ENCODE results near the gene KIF17.

Gene KIF17

DNA sequence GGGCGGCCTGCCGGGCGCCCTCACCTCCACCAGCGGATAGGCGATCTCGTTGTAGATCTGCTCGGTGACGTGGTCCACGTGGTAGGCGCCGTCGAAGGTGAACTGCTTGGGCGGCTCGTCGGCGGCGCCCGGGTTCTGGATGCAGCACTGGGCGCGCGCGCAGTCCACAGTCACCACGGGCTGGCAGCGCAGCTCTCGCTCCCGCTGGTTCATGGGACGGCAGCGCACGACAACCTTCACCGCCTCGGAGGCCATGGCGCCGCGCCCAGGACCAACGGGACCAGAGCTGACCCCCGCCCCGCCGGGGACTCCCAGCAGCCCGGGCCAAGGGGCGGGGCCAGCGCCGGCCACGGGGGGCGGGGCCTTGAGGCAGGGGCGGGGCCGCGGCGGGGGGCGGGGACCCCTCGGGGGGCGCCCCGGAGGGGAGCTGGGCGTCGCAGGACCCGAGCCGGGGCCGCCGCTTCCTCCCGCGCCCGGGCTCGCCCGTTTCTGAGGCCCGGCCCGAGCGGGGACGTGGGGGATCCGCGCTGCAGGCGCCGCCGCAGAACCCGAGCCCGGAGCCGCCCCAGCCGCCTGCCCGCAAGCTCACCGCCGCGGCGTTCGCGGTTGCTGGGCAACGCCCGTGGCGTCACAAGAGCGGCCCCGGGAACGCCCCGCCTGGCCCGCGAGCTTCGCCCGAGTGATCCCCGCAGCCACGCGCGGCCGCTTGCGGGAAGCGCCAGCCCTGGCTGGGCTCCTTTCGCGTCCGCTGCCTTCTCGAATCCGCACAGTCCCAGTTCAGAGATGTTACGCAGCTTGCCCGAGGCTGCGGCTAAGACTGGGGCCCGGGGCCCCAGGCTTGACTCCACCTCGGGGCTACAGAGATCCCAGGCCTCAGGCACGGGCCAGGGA is at the start of gene KIF17:
TSS of gene KIF17 (minus strand) at position 556 of the 891 bp plus-strand sequence. CDS start at position 255, 301 bp downstream.
- peak; percentile 76 for DNase-seq

DNA sequence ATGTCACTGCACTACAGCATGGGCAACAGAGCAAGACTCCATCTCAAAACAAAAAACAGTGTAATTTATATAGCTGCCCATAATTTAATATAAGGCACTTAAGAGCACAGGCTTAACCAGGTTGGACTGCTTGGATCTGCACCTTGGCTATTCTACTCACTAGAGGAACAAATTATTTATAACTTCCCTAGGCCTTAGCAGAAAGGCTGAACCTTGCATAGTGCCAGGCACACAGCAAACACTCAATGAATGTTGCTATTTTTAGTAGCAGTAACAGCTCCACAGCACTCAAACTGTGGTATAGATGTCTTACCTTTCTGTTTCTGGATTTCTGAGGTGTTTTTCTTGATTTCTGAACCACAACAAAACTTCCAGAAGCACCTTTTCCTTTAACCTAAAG is 49.5 kb upstream of the KIF17 start:
- no peak for DNase-seq

DNA sequence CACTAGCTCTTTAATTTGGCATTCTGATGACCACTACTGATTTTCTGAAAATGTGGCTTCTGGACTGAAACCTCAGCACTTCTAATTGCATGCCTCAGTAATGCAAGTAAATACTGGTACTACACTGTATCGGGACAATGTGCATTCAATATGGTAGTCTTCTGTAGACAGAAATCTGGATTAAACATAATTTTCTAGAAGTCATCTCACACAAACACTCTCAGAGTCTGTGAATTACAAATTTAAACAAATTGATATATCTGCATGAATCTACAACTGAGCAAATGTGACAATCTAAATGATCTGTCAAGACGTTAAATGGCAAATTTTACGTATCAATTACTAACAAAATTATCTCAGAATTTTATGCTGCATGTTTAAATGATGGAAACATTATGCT is 45.6 kb upstream of the KIF17 start:
- DNase-seq = no peak

DNA sequence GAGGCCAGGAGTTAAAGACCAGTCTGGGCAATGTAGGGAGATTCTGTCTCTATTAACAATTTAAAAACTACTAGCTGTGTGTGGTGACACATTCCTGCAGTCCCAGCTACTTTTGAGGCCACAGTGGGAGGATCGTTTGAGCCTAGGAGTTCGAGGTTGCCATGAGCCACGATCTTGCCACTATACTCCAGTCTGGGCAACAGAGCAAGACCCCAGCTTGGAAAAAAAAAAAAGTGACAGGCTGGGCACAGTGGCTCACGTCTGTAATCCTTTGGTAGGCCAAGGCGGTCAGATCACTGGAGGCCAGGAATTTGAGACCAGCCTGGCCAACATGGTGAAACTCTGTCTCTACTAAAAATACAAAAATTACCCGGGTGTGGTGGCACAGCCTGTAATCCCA is 42.5 kb upstream of the KIF17 start:
- DNase-seq = no peak

DNA sequence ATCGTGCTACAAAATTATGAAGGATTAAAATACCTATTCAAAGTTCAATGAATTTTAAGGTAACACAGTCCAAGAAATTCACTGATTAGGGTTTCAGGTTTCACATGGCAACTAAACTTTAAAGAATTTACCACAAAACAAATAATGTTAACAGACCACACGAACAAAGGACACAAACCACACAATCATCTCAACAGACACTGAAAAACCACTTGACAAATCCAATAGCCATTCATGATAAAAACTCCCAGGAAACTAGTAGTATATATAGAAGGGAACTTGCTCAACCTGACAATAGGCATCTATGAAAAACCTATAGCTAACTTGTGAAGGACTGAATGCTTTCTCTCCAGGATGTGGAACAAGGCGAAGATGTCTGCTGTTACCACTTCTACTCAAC is 35.8 kb upstream of the KIF17 start:
- no peak for DNase-seq

DNA sequence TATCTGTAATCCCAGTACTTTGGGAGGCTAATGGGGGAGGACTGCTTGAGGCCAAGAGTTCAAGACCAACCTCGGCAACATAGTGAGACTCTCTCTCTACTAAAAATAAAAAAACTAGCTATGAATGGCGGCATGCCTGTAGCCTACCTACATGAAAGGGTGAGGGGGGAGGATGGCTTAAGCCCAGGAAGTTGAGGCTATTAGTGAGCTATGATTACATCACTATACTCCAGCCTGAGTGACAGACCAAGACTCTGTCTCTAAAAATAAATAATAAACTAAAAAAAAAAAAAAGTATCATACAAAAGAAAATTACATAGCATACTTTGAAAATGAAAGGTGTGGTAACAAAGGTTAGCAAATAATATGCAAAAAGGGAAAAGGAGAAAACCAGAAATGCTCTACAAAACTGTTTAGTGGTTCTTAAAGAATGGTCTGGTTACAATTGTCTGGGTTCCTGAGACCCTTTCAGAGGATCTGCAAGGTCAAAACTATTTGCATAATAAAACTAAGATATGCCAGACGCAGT is 33.7 kb upstream of the KIF17 start:
- DNase-seq = no peak

DNA sequence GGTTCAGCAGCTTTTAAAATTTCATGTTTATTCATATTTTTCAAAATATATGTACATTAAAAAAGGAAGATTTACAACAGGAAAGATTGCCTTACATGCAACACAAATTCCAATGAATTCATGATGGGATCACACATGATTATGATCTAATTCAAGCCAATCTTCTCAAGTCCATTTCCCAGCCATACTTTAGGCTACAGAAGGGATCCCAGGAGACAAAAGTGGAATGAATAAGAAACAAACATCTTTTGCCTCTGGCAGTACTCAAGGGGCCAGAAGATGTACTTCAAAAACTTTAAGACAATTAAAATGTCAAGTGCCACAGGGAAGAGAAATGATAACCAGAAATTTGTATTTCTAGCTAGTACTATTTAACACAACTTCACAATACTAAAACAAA is 24.9 kb upstream of the KIF17 start:
- no peak for DNase-seq

DNA sequence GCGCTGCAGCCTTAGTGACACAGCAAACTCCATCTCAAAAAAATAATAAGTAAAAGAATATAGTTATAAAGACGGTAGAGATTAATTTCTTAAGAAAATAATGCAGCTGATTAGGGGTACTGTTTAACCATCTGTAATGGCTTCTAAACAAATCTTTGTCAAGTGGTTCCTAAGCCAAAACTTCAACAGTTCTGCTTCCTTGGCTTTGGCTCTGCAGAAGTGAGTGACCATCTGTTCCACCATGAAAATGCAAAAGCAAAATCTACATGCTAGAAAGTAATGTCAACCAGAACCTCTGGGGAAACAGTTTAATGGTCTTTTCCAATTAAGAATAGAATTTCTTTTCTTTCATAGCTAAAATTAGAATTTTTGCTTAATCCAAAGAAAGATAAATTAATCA is 23.0 kb upstream of the KIF17 start:
- no peak for DNase-seq

DNA sequence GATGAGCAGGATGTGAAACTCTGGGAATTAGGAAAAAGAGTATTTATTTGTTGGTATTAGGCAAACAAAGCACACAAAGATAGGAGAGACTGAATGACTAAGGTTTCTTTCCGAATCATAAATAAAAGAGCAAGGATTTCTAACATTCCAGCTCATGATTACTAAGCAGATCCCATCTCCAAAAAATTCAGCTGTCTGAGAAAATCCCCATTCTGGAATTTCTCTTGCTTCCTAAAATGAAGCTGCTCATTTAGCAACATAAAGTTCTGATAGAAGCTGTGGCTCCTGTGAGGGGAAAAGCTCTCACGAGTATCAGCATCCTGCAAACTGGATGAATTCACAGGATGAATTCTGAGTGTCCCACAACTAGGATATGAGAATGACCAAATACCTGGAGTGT is 21.4 kb upstream of the KIF17 start:
- no peak for DNase-seq

DNA sequence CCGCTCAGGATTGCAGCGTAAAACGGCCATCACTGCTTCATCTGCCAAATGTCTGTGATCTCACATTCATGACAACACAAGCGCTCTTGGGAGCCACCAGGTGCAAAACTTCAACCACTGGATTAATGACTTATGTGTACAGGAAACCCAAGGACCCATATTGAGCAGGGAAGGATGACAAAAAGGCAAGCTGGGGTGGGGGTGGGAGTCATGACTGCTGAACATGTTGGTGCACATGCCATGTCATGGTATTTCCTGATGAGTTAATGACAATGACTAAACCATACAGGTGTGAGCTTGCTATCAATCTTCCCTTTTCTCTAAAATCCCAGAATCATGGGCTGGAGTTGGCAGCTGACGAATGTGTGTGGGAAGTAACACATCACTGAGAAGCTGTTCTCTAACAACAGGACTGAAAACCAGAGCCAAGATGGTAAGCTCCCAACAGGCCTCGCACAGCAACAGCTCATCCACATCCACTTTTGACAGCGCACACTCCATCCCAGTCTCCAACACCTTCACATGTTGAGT is 17.8 kb upstream of the KIF17 start:
- DNase-seq = no peak

DNA sequence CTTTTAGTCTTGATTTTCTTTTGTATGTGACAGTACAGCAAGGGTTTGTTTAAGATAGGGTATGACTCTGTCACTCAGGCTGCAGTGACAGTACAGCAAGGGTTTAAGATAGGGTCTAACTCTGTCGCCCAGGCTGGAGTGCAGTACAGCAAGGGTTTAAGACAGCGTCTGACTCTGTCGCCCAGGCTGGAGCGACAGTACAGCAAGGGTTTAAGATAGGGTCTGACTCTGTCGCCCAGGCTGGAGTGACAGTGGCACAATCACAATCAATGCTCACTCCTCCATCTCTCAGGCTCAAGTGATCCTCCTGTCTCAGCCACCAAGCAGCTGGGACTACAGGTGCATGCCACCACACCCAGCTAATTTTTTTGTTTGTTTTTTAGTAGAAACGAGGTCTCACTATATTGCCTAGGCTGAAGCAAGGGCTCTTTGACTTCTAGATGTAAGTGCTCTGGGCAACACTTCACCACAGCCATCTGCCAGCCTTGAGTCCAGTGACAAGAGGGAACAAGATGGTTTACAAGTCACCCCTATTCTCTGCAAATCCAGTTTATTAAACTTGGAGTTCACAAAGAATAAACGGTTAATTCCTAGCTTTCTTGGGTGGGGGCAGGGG is 15.7 kb upstream of the KIF17 start:
- no peak for DNase-seq

DNA sequence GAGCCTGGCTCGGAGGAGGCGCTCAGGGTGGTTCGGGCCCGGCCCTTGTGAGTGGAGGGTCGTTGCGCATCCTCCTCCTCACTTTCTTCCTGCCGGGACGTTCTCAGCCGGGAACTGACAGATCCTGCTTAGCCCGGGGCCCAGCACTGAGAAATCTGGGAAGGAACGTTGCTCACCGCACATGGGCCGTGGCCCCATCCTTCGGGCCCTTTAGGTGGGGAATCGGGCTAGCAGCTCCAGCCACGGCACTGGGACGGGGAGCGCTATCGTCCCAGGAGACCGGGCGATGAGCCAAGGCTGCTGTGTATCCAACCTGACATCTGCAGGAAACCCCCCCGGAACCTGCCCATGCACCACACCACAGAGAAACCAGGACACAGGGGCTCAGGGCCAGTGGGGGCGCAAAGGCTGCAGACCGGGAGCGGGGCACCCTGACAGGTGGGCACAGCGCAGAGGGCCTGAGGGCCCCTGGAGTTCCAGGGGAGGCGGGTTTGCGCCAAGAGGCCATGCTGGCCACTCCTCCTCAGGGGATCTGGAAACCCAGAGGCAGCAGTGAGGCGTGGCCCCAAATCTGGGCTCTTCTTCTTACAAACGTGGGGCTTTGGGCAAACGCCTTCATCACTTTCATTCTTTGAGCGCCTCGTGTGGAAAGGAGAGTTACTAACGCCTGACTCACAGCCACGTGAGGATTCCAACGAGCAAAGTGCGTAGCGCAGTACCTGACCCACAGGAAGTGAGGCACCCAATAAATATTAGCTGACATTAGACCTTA is 15.0 kb upstream of the KIF17 start, which contains the start of gene SH2D5:
TSS of gene SH2D5 (minus strand) at position 116 of the 772 bp plus-strand sequence. CDS start 4,659 bp downstream, outside the sequence.
- DNase-seq = peak; percentile 92

DNA sequence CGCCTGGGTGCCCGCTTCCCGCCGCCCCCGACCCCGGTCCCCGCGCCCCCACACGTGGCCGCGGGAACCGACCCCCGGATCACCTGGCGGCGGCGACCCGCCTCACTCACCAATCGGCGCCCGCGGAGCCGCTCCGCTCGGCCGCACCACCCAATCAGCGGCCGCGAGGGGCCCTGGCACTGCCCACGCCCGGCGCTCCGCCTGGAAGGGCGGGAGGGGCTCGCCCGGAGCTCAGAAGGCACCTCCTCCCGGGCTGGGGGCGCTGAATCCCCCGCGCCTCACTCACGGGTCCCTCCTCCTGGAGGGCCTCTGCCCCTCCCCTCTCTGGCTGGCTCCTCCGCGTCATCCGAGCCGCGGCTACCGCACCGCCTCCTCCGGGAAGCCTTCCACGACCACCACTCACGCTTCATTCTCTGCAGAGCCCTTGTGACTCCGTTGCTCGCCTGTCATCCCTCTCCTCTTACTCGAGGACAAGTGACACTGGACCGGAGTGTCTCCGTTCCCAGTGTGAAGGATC is 14.3 kb upstream of the KIF17 start:
- peak; percentile 71 for DNase-seq

DNA sequence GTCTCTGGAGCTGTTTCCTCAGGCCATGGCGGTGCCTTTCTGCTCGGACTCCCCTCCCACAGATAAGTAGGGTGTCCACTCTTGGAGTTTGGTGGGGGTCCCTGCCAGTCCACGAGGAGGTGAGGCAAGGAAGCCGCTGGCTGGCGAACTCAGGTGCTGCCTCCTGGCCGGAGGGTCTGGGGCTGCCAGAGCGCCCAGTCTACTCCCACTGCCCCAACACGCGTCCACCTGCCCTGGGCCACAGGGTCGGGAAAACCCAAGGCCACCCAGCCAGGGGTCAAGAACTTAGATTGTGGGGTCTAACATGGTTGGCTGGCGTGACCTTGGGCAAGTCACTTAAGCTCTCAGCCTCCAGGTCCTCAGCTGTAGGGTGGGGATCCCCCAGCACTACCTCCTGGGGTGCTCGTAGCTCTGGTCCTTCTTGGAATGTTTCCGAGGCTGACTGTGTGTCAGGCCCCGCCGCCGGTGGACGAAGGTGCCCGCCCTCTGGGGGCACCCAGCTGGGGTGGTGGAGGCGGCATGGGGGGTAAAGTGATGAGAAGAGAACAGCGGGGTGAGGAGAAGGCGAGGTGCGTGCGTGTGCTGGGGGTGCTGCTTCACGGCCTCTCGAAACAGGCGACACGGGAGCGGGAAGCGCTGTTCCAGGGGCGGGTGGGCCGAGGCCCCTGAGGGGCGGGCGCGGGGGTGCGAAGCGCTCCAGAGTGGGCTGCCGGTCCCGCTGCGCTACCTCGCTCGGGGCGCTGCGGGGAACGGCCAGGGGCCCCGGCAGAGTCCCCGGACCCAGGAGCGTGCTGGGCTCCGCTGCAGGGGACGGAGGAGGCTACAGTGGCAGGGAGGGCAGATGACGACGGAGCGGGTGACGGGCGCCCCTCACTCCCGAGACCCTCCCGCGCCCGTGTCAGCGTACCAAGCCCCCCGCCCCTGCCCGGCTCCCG is 13.5 kb upstream of the KIF17 start:
- peak; percentile 24 for DNase-seq

DNA sequence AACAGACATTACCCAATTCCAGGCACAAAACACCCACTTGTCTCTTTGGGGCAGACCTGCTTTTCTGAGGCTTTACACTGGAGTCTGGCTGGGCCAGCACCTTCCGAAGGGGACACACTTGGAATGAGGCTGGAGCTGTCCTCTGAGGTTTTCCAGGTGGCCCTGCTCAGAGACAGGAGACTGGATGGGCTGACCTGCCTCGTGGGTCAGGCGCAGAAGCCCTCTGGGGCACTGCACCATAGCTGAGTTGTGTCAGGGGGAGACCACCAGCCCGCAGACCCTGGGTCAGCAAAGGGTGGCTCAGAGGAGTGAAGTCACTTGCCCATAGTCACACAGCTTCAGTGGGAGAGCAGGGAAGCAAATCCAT is 12.9 kb upstream of the KIF17 start:
- no peak for DNase-seq

DNA sequence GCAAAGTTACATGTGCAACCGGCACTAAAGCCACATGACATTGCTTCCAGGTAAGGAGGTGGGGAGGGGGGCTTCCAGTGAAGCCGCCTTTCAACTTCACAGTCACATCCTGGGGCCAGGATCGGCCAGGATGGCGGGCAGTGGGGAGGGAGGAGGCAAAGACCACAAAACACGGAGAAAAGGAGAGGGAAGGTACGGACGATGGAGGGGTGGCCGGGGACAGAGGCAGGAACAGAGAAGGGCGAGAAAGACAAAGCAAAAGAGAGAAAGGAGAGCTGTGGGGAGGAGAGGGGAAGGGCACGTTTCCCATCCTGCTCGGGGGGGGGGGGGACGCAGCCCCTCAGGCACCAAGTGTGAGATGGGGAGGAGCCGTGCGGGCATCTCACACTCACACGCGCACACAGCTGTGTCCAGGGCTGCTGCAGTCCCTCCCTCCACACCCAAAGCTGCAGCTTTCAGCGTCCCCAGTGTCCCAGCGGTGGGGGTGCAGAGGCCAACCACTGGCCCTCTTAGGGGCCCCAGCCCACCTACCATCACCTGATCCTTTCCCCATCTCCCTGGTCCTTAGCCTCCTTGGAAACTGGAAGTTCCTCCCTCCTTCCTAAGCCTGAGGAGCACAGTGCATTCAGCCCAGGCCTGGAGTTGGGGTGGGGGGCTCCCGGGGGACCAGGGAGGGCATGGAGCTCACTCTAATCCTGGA is 12.3 kb upstream of the KIF17 start:
- no peak for DNase-seq

DNA sequence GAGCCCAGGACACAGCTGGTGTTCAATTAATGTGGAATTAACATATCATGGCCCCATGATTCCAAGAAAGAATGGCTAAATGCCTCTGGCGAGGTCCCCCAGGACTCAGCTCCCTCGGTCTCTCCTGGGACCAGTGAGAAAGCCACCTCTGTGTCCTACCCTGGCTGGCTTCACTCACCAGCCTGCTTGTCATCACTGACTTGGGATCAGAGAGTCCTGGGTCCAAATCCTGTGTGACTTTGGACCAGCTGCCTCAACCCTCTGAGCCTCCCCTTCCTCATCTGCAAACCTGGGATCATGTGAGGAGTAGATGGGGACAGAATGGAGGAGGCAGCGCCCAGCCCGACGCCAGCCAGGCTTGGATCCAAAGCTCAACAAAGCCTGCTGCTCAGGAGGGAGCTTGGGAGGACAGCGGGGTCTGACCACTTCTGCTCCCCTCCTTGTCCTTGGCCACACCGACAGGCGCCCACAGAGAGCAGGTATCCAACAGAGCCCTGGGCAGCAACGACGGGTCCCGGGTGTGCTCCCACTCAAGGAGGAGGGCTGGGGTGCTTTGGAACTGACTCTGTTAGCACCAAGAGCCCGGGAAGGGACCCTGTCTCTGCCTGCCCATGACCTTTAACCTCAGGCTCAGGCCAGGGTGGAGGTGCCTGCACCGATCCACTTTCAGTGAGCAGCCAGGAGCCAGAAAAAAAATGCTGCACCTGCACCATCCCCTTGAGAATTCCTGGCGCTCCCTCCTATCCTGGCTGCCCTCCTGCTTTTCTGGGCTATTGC is 11.5 kb upstream of the KIF17 start:
- no peak for DNase-seq

DNA sequence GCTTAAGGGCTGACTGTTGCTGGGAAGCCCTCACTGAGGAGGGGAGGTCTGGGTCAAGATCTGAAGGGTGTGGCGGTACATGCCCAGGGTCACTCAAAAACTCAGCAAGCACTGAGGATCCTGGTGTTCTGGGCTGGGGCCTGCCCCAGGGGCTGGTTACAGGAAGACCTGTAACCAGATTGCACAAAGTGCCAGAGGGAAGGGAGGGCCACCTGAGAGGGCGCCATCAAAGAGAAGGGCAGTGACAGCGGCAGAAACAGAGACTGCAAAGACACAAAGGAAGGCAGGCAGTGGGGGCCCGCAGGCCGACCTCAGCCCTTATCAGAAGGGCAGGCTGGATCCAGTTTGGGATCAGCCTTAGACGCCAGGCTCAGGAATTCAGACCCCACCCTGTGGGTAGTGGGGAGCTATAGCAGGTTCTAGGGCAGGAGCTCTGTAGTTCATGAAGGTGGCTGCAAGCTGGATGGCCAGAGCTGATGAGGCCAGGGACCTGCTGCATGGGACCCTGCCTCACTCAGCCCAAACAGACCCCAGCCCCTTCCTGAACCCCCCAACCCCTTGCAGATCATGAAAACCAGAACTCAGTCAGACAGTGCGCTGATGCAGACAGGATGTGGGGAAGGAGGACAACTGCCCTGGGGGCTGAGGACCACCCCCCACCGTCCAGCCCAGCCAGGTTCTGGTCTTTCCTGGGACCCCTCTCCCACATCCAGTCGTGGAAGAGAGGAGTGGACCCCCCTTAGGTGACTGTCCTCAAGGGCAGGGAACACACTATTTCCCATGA is 10.8 kb upstream of the KIF17 start:
- DNase-seq = no peak

DNA sequence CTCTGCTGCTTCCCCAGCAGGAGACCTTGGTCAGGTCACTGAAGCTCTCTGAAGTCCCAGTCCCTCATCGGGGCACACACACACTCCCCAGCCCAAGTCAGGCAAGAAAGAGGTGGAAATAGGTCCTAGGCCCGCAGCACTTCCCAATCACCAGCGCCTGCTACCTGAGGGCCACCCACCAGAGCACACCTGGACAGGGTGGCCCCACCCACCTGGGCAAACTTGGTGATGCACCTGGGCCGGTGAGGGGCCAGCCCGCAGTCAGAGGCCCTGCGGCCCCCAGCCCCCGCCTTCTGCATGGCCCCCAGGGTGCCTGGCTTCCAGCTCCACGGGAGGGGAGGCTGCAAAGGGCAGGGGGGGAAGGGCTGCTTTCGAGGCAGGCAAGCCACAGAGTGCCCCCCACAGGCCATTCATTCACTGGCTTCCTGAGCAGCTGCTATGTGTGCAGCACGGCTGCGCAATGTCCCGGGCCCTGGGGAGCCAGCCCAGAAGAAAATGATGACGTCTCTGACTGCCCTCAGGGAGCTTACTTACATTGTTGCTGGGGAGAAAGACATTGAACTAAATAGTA is 10.0 kb upstream of the KIF17 start:
- peak; percentile 50 for DNase-seq

Data from hematopoietic multipotent progenitor cell treated with erythropoietin and hydrocortisone succinate and interleukin-3 and kit ligand, for 6 days (in vitro differentiated cells).